Glomerular endothelial cell (primary cell): ENCODE data around the gene ATP1A4. TPM values are rescaled to one million over a fixed set of nuclear protein-coding genes. Genes with fewer than 3 reads are reported as not detected.

Source experiments
- DNase-seq: peaks from one replicate; pipeline ENCODE4 v3.0.0-alpha.2; 2011; ENCODE audit warnings: low read depth, low spot score; ENCODE audit errors: extremely low read depth
- total RNA-seq: library from RNA; depleted of rRNA; stranded (reverse); fragments of >200 nt; gene quantifications from 2 replicates; pipeline ENCODE4 v1.2.3, GENCODE V29; 2015

Gene ATP1A4
- total RNA-seq, 1 donor from 2014 or later, result not detected

DNA sequence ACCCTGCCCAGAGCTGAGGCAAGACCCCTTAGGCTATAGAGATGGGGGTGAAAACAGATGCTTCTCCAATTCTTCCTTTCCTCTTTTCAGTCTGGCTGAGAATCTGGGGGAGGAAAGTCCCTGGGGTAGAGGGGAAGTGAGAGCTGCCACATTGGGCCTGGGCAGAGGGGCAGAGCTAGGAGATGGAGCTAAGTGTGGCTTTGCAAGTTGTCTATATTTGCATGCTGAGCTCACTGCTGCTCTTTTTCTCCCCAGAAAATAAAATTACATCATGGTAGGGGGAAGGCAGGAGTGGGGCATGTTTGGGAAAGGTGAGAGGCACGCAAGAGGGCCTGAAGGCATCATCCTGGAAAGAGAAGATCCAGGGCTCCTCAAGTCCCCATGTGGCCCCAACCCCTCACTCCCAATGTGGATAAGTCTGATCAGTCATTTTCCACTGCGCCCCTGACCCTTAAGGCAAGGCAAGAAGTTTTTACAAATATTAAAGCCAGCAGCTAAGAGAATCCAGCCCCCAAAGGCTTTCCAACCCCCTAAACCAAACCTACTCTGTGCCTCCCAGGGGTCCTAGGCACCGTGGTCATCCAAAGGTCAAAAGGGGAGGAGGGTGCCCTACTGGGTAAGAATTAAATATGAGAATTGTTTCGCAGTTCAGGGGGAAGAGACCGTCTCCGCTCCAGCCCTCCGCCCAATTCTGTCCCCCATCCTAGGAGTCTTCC, 53.3 kb downstream of the ATP1A4 start:
- DNase-seq, result no peak

GRCh38 chr1:160205242-160206035, 54.0 kb downstream of the ATP1A4 start, which contains the start of gene PEA15:
TSS of gene PEA15 (plus strand) at chr1:160205384. CDS start at chr1:160211545, 6,161 bp downstream.
- DNase-seq, result no peak

- DNase-seq, result no peak
Observed at GRCh38 chr1:160206036-160206389, 54.6 kb downstream of the ATP1A4 start.

- DNase-seq, result no peak
Observed at GRCh38 chr1:160206421-160207117, 55.2 kb downstream of the ATP1A4 start.

- no peak for DNase-seq
Observed at GRCh38 chr1:160207118-160207650, 55.8 kb downstream of the ATP1A4 start.

- DNase-seq, result no peak
Observed at GRCh38 chr1:160207771-160208556, 56.6 kb downstream of the ATP1A4 start.

DNA sequence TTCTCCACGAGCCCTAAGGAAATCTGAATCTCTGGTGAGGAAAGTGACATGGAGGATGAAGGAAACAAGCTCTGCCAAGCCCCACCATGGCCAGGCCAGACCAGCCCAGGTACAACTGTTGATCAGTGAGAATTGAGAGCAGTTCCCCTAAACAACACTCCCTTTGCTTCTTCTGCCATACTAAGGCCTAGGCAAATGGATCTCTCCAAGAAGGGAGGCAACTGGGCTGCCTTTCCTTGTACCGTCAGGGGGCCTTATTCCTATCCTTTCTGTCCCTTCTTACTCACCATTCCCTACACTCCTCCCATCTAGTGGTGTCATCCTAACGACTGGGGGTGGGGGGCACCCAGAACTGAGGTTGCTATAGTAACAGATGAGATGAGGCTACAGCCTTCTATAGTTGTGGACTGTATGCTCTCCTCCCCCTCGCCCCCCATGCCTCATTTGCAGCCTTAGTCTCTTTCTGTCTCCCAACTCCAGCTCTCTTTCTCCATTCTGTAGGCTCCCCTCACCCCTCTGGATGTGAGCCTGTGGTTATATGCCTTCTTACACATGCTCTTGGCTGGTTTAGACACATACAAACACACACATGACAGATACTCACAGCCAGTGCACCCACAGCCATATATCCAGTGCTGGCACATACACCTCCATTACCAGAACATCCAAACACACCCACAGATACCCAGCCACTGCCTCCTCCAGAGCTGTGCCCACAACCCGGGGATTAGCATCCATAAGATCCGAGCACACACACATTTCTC, 57.3 kb downstream of the ATP1A4 start:
- no peak for DNase-seq

DNA sequence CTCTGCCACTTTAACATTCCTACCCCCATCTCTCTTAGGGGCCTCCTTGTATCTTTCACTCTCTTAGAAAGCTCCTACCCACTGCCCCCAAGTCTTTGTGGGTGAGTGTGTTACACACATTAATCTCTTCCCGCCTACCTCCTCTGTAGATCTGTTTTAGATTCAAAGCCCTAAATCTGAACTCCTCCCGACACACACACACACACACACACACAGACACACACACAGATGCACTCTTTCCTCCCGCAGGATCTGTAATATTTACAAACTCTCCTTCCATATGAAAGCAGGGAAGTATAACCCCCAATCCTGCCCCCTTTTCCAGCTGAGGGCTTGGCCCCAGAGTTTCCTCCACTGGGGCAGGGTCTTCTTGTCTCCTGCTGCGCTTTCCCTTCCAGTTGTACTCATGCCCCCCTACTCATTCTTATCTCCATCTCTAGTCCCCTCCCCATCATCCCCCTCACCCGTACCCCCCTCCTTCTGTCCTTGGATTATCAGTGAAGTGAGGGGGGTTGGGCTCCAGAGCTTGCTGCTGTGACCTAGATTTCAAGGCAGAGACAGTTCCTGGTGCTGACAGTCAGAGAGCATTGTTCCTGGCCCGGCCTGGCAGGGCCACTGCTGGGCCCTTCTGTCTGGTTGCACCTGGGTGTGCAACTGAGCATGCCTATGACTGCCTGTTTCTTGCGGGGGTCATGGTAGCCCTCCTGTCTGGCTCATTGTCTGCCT, 58.1 kb downstream of the ATP1A4 start:
- no peak for DNase-seq

GRCh38 chr1:160210561-160210960, 59.2 kb downstream of the ATP1A4 start:
- DNase-seq, result no peak

DNA sequence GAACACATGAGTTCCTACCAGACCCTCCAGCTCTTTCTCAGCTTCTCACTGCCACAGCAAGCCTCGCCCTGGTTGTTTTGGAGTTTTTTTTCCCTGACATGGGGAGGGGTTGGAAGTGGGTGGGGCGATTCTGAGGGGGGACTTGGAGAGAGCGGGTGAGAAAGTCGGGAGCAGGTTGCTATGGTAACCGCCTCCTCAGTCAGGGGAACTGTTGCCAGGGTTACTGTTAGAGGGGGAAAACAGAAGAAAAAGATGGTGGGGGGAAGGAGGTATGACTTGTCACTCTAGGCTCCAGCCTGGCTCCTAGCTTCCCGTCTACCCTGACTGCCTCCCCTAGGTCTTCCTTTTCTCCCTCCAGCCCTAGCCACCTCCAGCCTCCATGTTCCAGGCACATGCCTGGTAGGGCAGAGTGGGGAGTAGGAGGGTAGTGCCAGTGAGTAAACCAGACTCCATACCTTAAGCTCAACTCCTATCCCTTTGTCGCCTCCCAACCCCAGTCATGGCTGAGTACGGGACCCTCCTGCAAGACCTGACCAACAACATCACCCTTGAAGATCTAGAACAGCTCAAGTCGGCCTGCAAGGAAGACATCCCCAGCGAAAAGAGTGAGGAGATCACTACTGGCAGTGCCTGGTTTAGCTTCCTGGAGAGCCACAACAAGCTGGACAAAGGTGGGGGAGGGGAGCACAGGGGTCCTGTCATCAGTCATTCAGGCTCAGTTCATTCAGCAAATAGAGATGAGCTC, 59.8 kb downstream of the ATP1A4 start:
- DNase-seq, result no peak

DNA sequence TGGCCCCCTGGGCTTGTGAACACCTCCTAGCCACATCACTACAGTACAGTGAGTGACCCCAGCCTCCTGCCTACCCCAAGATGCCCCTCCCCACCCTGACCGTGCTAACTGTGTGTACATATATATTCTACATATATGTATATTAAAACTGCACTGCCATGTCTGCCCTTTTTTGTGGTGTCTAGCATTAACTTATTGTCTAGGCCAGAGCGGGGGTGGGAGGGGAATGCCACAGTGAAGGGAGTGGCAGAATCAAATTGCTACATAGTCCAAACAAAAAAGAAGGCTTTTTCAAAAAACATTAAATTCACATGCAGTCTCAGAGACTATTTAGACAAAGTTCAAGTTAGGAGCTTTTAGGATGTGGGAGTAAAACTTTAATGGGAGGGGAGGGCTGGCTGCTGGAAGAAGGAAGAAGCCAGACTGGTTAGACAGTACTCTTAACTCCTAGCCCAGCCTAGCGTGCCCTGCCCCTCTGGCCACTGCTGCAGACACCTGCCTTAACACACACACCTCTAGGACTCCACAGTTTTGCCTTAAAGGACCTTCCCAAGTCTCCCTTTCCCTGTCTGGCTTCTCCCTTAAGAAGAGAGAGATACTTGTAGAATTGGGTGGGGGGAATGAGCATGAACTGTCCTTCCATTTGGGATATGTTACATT, 63.2 kb downstream of the ATP1A4 start:
- no peak for DNase-seq

DNA sequence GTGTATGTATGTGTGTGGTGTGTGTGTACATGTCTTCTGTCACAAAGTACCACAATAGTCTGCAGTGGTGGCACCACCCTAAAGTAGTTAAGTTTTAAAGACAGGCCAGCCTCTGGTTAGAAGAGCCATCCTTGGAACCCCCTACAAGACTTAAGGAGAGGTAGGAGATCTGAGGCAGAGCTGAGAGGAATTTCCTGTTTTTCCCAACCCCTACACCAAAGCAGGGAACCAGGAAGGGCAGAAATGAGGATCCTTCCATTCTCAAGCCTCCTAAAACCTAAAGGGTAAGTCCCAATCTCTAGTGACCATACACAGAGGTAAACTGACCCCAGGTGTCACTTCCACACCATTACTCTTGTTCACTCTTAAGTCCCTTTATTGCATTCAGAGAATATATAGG, 64.9 kb downstream of the ATP1A4 start:
- no peak for DNase-seq

DNA sequence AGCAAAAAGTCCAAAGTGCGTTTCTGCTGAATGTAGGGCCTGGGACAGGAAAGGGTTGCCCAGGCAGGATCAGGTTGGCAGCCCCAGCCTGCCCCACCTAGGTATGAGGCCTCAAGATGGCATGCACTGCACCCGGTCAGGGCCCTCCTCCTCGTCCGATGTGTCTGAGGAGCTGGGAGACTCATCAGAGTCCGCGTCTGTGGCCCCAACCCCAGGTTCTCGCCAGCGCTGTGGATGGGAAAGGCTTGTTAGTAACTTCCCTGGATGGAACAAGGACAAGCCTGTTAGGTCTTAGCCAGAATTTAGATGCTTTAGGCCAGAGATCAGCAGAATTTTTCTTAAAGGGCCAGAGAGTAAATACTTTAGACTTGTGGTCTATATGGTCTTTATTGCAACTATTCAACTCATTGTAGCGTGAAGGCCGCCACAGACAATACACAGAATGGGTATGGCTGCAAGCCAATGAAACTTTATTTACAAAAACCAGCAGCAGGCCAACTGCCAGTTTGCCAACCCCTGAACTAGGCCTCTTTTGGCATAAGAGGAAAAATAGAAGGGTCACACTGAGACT, 66.2 kb downstream of the ATP1A4 start:
- DNase-seq, result no peak

- DNase-seq, result no peak
Observed at GRCh38 chr1:160219062-160219929, 67.9 kb downstream of the ATP1A4 start.

- no peak for DNase-seq
Observed at GRCh38 chr1:160220301-160220700, 68.9 kb downstream of the ATP1A4 start.

- no peak for DNase-seq
Observed at GRCh38 chr1:160221089-160221488, 69.7 kb downstream of the ATP1A4 start.

GRCh38 chr1:160222546-160222945, 71.1 kb downstream of the ATP1A4 start:
- no peak for DNase-seq
